Panc1 (cell line): Measurements from ENCODE around the gene ANKRD18B.
"Not testable (repeated sequence)": the region's sequence is repeated elsewhere in the genome, so short reads cannot be mapped to it uniquely, and the experiment has no call there.

Source experiments
- CTCF ChIP-seq: fragments of 450-650 bp; IDR thresholded peaks from 2 replicates; pipeline ENCODE4 v1.5.1; 2017; ENCODE audit warnings: mild to moderate bottlenecking
- POLR2AphosphoS5 ChIP-seq: IDR thresholded peaks from 2 replicates; pipeline ENCODE4 v1.6.1; 2012; ENCODE audit warnings: mild to moderate bottlenecking, low read depth, low read length, moderate library complexity
- SIN3A ChIP-seq: IDR thresholded peaks from 2 replicates; pipeline ENCODE4 v1.6.1; 2012; ENCODE audit warnings: low read depth, mild to moderate bottlenecking, low read length, moderate library complexity, borderline replicate concordance; ENCODE audit not compliant: insufficient read depth

- TF ChIP-seq POLR2AphosphoS5, CTCF, SIN3A: not testable (repeated sequence)
These were observed 7.7 kb upstream of the ANKRD18B start for GRCh38 chr9:33516397-33516796.
